Osteoblast (primary cell): ENCODE data around the gene PTP4A2. TPM values are rescaled to one million over a fixed set of nuclear protein-coding genes. Genes with fewer than 3 reads are reported as not detected.
A peak's percentile ranks its signal among the peaks of the same experiment; 100 is the strongest.

Experiments used
- DNase-seq: peaks from one replicate; pipeline ENCODE4 v3.0.0; 2011; ENCODE audit warnings: low spot score, mixed read lengths; ENCODE audit not compliant: insufficient read length; ENCODE audit errors: missing footprints
- H2AFZ ChIP-seq: 2 replicates; pipeline ENCODE4 v1.6.0; 2011; ENCODE audit warnings: mild to moderate bottlenecking, low read length
- H3K27ac ChIP-seq: 2 replicates; pipeline ENCODE4 v1.5.1; 2011; ENCODE audit warnings: mild to moderate bottlenecking, low read depth, low read length, moderate library complexity
- H3K27me3 ChIP-seq: 2 replicates; pipeline ENCODE4 v1.6.0; 2012; ENCODE audit warnings: mild to moderate bottlenecking, control low read depth, inconsistent platforms, low read length, moderate library complexity; ENCODE audit not compliant: insufficient read depth
- H3K36me3 ChIP-seq: 2 replicates; pipeline ENCODE4 v1.5.1; 2011; ENCODE audit warnings: mild to moderate bottlenecking, low read length, control low read depth, moderate library complexity; ENCODE audit not compliant: insufficient read depth
- H3K4me1 ChIP-seq: 2 replicates; pipeline ENCODE4 v1.5.1; 2011; ENCODE audit warnings: mild to moderate bottlenecking, low read length, control low read depth, moderate library complexity; ENCODE audit not compliant: insufficient read depth
- H3K4me2 ChIP-seq: 2 replicates; pipeline ENCODE4 v1.6.0; 2011; ENCODE audit warnings: mild to moderate bottlenecking, low read length; ENCODE audit not compliant: insufficient read depth
- H3K4me3 ChIP-seq: fragments of 200-600 bp; sonication (generic); 3 replicates; pipeline ENCODE4 v1.5.1; 2012; ENCODE audit warnings: mild to moderate bottlenecking, low read length, inconsistent platforms; ENCODE audit not compliant: insufficient read depth
- H3K79me2 ChIP-seq: 2 replicates; pipeline ENCODE4 v1.6.0; 2012; ENCODE audit warnings: mild to moderate bottlenecking, low read length, control low read depth, inconsistent platforms; ENCODE audit not compliant: insufficient read depth
- H3K9me3 ChIP-seq: 2 replicates; pipeline ENCODE4 v1.5.1; 2011; ENCODE audit warnings: low read depth, low read length, control low read depth
- H4K20me1 ChIP-seq: 2 replicates; pipeline ENCODE4 v1.6.0; 2012; ENCODE audit warnings: mild to moderate bottlenecking, low read length, control low read depth; ENCODE audit not compliant: insufficient read depth
- total RNA-seq: library from RNA; depleted of rRNA; stranded (reverse); fragments of >200 nt; gene quantifications from 2 replicates; pipeline ENCODE4 v1.2.3, GENCODE V29; 2012
- TF ChIP-seq, protein P1 (sequence below): IDR thresholded peaks from 2 replicates; pipeline ENCODE4 v1.5.1; 2011; ENCODE audit warnings: mild to moderate bottlenecking, low read depth, low read length, moderate library complexity; ENCODE audit errors: extremely low read depth

The PTP4A2 gene
- total RNA-seq, 1 donor: 539 TPM

GRCh38 chr1:31886866-31887265 lies 51.3 kb downstream of the PTP4A2 start:
- Histone ChIP-seq H3K4me3 (no peak overlapping the region), H3K4me1 (no peaks in the 10 kb centered on the region), H3K9me3 (no peaks in the 10 kb centered on the region), H3K27me3 (no peaks in the 10 kb centered on the region), H4K20me1 (no peaks in the 10 kb centered on the region), H3K27ac (no peak overlapping the region), H3K4me2 (no peak overlapping the region), H3K79me2 (no peaks in the 10 kb centered on the region), H3K36me3 (no peaks in the 10 kb centered on the region), H2AFZ (no peak overlapping the region)
- TF ChIP-seq, protein P1, sequence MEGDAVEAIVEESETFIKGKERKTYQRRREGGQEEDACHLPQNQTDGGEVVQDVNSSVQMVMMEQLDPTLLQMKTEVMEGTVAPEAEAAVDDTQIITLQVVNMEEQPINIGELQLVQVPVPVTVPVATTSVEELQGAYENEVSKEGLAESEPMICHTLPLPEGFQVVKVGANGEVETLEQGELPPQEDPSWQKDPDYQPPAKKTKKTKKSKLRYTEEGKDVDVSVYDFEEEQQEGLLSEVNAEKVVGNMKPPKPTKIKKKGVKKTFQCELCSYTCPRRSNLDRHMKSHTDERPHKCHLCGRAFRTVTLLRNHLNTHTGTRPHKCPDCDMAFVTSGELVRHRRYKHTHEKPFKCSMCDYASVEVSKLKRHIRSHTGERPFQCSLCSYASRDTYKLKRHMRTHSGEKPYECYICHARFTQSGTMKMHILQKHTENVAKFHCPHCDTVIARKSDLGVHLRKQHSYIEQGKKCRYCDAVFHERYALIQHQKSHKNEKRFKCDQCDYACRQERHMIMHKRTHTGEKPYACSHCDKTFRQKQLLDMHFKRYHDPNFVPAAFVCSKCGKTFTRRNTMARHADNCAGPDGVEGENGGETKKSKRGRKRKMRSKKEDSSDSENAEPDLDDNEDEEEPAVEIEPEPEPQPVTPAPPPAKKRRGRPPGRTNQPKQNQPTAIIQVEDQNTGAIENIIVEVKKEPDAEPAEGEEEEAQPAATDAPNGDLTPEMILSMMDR: no peak
- DNase-seq: no peak

- no peak for DNase-seq
These were observed 52.3 kb downstream of the PTP4A2 start for GRCh38 chr1:31885851-31886250.

DNA sequence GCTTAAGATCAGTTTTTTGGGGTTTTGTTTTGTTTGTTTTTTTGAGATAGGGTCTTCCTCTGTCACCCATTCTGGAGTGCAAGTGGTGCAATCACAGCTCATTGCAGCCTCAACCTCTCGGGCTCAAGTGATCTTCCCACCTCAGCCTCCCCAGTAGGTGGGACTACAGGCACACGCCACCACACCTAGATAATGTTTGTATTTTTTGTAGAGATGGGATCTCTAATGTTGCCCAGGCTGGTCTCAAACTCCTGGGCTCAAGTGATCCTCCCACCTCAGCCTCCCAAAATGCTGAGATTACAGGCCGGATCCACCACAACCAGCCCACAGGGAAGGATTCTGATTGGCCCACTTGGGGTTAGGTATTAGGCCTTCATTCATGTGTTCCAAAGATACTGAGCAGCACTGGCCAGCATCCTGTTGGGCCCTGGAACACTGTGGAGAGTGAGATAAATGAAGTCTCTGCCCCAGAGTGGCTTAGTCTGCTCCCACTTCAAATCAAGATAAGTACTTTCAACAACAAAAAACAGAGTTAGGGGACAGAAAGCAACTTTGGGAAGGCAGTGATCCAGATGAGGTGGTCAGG lies 54.7 kb downstream of the PTP4A2 start:
- no peaks in the 10 kb centered on the region for H3K9me3 ChIP-seq
- no peak for DNase-seq
- no peak overlapping the region for H3K27ac ChIP-seq
- no peaks in the 10 kb centered on the region for H3K4me1 ChIP-seq
- H3K4me2 ChIP-seq: no peak overlapping the region
- H3K36me3 ChIP-seq: no peaks in the 10 kb centered on the region
- H3K79me2 ChIP-seq: no peaks in the 10 kb centered on the region
- H3K4me3 ChIP-seq: no peak overlapping the region
- TF ChIP-seq, protein P1: no peak
- no peaks in the 10 kb centered on the region for H3K27me3 ChIP-seq
- H2AFZ ChIP-seq: no peak overlapping the region
- H4K20me1 ChIP-seq: no peaks in the 10 kb centered on the region

More at GRCh38 chr1:31885851-31886250, 52.3 kb downstream of the PTP4A2 start:
- H3K36me3 ChIP-seq: no peaks in the 10 kb centered on the region
- TF ChIP-seq, protein P1: no peak
- no peaks in the 10 kb centered on the region for H3K9me3 ChIP-seq
- H3K27me3 ChIP-seq: no peaks in the 10 kb centered on the region
- H3K4me1 ChIP-seq: no peaks in the 10 kb centered on the region
- H4K20me1 ChIP-seq: no peaks in the 10 kb centered on the region
- H3K4me3 ChIP-seq: no peak overlapping the region
- H3K79me2 ChIP-seq: no peaks in the 10 kb centered on the region
- no peak overlapping the region for H3K4me2 ChIP-seq
- no peak overlapping the region for H3K27ac ChIP-seq
- H2AFZ ChIP-seq: no peak overlapping the region

DNA sequence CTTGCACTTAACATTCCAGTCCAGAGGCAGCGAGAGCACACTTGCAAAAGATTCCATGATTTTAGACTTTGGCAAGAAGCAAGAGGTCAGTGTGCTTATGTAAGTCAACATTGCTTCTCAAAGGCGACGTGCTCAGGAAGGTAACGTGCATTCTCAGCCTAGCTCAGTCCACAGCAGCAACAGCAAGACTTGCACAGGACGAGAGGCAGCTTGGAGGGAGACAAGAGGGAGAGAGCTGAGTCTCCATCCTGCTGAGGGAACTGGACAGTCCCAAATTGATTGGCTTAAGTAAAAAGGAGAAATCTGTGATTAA lies 56.5 kb downstream of the PTP4A2 start:
- no peak for DNase-seq
- Histone ChIP-seq H3K4me1 (no peaks in the 10 kb centered on the region), H3K79me2 (no peaks in the 10 kb centered on the region), H3K4me2 (no peak overlapping the region), H4K20me1 (no peaks in the 10 kb centered on the region), H2AFZ (peak overlapping the region; percentile 45), H3K36me3 (no peaks in the 10 kb centered on the region), H3K27ac (no peak overlapping the region), H3K27me3 (no peaks in the 10 kb centered on the region), H3K4me3 (no peak overlapping the region), H3K9me3 (no peaks in the 10 kb centered on the region)
- TF ChIP-seq, protein P1: no peak
